ENCODE results near the gene FOXJ3.

DNA sequence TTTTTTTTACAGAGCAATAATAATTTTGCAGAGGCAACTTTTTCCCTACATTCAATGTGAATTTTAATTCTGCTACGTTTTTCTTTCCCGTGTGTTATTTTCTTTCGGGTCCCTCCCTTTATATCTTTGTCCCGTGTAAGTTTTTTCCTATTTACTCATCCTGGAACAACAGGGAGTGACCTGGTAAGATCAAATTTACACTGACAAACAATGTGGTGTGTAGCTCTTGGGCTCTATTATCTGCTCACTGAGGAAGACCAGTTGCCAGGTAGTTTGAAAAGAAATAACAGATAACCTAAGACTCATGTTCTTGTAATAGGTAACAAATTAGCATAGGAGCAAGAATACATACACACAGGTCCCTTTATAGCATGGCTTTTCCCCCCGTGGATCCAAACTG, 136.8 kb downstream of the FOXJ3 start:
- TF ChIP-seq PHF8 (conservative IDR thresholded peaks at IDR 0.05; ENCODE audit: low read depth, low read length) (no peak), POLR2AphosphoS5 (IDR thresholded peaks at IDR 0.05; ENCODE audit: low read depth, low read length) (no peak), POLR2A (IDR thresholded peaks at IDR 0.05; ENCODE audit: control extremely low read depth in 1 of 2, low read depth in 2 of 2, low read length in 2 of 2) (no peak), EZH2 (IDR thresholded peaks at IDR 0.05; ENCODE audit: low read depth, low read length, severe bottlenecking) (no peak), SRF (IDR thresholded peaks at IDR 0.05; ENCODE audit: low read depth, low read length) (no peak)
- TF ChIP-seq, protein P1, sequence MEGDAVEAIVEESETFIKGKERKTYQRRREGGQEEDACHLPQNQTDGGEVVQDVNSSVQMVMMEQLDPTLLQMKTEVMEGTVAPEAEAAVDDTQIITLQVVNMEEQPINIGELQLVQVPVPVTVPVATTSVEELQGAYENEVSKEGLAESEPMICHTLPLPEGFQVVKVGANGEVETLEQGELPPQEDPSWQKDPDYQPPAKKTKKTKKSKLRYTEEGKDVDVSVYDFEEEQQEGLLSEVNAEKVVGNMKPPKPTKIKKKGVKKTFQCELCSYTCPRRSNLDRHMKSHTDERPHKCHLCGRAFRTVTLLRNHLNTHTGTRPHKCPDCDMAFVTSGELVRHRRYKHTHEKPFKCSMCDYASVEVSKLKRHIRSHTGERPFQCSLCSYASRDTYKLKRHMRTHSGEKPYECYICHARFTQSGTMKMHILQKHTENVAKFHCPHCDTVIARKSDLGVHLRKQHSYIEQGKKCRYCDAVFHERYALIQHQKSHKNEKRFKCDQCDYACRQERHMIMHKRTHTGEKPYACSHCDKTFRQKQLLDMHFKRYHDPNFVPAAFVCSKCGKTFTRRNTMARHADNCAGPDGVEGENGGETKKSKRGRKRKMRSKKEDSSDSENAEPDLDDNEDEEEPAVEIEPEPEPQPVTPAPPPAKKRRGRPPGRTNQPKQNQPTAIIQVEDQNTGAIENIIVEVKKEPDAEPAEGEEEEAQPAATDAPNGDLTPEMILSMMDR (IDR thresholded peaks at IDR 0.05; ENCODE audit: control extremely low read depth in 1 of 3, insufficient read depth in 1 of 3, low read depth in 1 of 3, low read length in 3 of 3): no peak
- TF ChIP-seq, protein P2, sequence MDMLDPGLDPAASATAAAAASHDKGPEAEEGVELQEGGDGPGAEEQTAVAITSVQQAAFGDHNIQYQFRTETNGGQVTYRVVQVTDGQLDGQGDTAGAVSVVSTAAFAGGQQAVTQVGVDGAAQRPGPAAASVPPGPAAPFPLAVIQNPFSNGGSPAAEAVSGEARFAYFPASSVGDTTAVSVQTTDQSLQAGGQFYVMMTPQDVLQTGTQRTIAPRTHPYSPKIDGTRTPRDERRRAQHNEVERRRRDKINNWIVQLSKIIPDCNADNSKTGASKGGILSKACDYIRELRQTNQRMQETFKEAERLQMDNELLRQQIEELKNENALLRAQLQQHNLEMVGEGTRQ (IDR thresholded peaks at IDR 0.05; ENCODE audit: low read length): no peak

Data from H1 (cell line).